AG09319 (cell line): Measurements from ENCODE around the gene ITGA2B.
"Not testable (repeated sequence)": the region's sequence is repeated elsewhere in the genome, so short reads cannot be mapped to it uniquely, and the experiment has no call there.

Experiments
- DNase-seq: peaks from one replicate; pipeline ENCODE4 v3.0.0-alpha.2; 2010; ENCODE audit warnings: low read depth; ENCODE audit errors: extremely low read depth
- TF ChIP-seq, protein P1 (sequence below): IDR thresholded peaks from 2 replicates; pipeline ENCODE4 v1.5.1; 2011; ENCODE audit warnings: low read depth, mild to moderate bottlenecking, inconsistent platforms, low read length, moderate library complexity

The ITGA2B gene

DNA sequence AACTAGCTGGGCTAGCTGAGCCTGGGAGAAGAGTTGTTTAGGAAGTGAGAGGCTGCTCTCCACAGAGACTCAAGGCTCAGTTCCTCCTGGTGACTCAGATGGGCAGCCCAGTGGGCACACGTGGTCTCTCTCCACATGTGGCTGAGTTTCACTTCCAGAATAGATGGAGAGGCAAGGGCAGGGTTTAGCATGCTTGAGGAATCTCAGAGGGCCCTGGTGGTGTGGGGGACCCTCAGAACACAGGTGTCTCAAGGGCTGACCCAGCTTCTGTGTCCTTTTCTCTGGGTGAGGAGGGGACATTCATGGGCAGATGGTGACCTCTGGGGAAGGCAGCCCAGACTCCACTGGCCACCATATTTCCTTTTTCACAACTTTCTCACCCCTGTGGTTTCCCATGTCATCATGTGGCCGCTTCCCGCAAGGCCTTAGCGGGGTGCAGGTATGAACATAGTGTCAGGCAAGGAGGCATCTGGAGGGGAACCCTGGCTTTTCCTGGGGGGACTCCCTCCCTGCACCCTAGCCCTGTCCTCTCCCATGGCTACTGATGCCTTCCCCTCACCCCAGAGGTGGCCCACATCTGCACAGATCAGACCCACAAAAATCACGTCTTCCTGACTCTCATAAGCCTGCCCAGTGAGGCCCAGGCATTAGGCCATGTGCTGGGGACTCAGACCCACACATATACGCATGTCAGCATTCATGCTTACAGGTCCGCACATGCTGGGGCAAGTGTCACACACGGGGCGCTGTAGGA, 41.0 kb downstream of the ITGA2B start:
- TF ChIP-seq, protein P1, sequence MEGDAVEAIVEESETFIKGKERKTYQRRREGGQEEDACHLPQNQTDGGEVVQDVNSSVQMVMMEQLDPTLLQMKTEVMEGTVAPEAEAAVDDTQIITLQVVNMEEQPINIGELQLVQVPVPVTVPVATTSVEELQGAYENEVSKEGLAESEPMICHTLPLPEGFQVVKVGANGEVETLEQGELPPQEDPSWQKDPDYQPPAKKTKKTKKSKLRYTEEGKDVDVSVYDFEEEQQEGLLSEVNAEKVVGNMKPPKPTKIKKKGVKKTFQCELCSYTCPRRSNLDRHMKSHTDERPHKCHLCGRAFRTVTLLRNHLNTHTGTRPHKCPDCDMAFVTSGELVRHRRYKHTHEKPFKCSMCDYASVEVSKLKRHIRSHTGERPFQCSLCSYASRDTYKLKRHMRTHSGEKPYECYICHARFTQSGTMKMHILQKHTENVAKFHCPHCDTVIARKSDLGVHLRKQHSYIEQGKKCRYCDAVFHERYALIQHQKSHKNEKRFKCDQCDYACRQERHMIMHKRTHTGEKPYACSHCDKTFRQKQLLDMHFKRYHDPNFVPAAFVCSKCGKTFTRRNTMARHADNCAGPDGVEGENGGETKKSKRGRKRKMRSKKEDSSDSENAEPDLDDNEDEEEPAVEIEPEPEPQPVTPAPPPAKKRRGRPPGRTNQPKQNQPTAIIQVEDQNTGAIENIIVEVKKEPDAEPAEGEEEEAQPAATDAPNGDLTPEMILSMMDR = no peak
- DNase-seq = no peak

DNA sequence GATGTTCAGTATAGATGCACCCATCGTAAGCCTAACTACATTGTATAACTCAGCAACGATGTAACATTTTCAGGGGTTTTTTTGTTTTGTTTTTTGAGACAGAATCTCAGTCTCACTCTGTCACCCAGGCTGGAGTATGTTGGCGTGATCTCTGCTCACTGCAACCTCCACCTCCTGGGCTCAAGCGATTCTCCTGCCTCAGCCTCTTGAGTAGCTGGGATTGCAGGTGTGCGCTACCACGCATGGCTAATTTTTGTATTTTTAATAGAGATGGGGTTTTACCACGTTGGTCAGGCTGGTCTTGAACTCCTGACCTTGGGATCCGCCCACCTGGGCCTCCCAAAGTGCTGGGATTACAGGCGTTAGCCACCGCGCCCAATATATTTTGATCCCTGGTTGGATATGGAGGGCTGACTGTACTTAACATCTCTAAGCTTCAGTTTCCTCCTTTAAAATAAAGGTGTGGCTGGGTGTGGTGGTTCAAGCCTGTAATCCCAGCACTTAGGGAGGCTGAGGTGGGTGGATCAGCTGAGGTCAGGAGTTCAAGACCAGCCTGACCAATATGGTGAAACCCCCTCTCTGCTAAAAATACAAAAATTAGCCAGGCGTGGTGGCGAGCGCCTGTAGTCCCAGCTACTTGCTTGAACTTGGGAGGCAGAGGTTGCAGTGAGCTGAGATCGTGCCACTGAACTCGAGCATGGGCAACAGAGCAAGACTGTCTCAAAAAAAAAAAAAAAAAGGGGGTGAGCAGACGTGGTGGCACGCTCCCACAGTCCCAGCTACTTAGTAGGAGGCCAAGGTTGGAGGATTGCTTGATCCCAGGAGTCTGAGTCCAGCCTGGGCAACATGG, 42.0 kb downstream of the ITGA2B start:
- not testable (repeated sequence) for DNase-seq

DNA sequence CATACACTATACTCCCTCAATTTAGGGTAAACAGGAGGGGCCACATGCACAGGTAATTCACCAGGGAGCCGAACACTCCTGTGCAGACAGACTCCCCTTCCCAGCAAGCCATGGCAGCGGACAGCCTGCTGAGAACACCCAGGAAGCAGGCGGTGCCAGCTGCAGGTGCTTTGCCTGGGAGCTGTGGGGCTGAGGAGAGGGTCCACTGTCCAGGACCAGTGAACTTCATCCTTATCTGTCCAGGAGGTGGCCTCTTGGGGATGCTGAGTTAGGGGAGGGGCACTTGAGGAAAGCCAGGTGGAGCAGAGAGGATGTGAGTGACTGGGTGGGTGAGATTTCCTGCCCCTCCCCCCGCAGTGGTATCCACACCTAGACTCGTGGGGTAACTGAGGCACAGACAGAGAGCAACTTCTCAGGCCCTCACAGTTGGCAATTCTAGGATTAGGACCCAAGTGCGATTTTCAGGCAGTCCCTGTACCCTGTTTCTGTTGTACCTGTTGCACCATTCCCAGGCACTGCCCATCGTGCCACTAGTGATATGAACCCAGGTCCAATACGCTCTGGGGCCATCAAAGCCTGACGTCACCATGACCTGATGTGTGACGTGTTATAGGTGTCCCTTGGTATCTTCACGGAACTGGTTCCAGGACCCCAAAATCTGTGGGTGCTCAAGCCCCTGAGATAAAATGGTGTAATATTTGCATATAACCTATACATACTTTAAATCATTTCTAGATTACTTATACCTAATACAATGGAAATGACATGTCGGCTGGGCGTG, 43.2 kb downstream of the ITGA2B start:
- no peak for DNase-seq
- TF ChIP-seq, protein P1 = no peak

DNA sequence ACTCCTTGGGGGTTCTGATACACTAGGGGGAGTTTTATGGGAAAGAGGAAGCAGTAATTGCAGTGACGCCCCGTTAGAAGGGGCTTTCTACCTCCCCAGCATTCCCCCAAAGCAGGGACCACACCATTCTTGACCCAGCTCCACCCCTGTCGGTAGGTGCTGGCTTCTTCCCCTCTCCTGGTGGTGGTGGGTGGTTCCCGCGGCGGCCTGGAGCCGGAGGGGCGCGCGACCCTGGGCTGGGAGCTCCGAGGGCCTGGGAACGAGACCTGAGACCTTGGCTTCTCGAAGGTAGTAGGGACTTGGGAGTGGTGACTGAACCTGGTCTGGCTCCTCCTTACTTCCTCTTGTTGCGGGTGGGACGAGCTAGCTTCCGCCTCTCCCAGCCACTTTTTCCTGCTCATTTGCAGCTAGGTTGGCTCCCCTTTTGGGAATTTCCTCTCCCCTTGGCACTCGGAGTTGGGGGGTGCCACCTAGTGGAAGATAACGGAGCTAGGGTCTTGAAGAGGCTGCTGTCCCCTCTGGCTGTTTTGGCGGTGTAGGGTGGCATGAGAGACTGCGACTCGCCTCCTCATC, 43.9 kb downstream of the ITGA2B start:
- TF ChIP-seq, protein P1 = peak; percentile 61
- DNase-seq = no peak

DNA sequence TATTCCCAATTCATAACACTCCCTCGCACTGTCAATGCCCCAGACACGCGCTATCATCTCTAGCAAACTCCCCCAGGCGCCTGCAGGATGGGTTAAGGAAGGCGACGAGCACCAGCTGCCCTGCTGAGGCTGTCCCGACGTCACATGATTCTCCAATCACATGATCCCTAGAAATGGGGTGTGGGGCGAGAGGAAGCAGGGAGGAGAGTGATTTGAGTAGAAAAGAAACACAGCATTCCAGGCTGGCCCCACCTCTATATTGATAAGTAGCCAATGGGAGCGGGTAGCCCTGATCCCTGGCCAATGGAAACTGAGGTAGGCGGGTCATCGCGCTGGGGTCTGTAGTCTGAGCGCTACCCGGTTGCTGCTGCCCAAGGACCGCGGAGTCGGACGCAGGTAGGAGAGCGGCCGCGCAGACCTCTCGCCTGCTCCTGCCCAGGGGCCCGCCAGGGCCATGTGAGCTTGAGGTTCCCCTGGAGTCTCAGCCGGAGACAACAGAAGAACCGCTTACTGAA, 44.5 kb downstream of the ITGA2B start, which contains the start of gene GRN:
Gene GRN, plus strand, starts transcription at position 364 of the 515 bp plus-strand sequence. CDS start 3,863 bp downstream, outside the sequence.
- DNase-seq = peak; percentile 97
- TF ChIP-seq, protein P1 = no peak

DNA sequence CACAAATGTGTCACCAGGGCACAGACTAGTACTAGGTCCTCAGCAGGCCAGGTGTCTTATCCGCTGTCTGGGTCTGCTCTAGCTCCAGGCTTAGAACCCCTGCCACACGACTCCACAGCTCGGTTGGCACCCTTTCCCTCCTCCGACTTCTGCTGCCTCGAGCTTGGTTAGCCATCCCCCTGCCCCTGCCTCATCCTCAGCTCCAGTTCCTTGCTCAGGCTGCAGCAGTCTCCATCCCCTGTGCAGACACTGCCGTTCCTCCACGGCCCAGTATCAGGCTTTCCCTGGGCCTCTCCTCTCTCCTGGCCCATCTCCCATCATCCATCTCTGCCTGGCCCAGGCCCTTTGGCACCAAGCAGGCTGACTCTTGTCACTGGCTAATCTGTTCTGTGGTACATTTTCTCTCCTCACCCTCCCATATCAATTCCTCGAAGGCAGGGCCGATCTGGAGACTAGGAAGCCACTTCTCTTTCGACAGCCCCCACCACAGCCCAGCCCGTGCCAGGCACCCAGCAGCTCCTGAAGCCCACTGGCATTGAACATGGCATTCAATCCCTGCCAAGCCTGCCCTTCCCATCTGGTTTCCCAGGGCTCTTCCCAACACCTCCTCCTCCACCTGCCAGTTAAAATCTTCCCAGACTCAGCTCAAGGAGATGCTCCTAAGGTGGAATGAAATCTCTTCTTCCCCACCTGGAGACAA, 45.8 kb downstream of the ITGA2B start:
- DNase-seq = no peak
- TF ChIP-seq, protein P1 = no peak

DNA sequence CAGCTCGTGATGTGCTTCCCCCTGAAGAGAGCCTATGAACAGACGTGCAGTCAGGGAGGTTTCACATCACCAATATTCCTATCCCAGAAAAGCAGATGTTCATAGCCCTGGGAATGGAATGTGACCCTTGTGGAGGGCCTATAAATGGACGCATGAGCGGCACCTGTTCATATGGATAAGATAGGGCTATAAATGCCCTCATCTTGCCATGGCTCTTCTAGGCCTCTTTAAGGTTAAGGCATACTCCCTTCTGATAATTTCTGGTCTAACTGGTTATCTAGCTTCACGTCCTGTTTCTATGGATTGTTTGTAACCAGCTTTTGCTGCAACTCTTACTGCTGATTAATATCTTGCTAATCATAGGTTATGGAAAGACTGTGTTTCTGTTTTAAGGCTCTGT, 48.9 kb downstream of the ITGA2B start:
- DNase-seq = not testable (repeated sequence)
